ENCODE data around the gene ZFP92.

ZFP92 gene

GRCh38 chrX:153406011-153406410 lies 5.3 kb upstream of the ZFP92 start:
- Histone ChIP-seq H3K27ac (ENCODE audit: low read length) (no peak overlapping the region), H3K36me3 (ENCODE audit: insufficient read depth, low read length) (no peaks in the 10 kb centered on the region), H3K4me2 (ENCODE audit: insufficient read depth, low read length) (no peak overlapping the region), H3K4me3 (ENCODE audit: low read depth in 1 of 2, low read length in 2 of 2) (no peak overlapping the region), H2AFZ (ENCODE audit: low read depth, low read length) (no peak overlapping the region), H4K20me1 (ENCODE audit: insufficient read depth, low read length) (no peaks in the 10 kb centered on the region), H3K9ac (ENCODE audit: low read depth, low read length) (no peak overlapping the region), H3K27me3 (ENCODE audit: insufficient read depth, low read length, poor library complexity) (no peaks in the 10 kb centered on the region), H3K9me3 (ENCODE audit: insufficient read depth, low read length, severe bottlenecking) (no peaks in the 10 kb centered on the region), H3K79me2 (ENCODE audit: insufficient read depth, low read length) (no peaks in the 10 kb centered on the region), H3K4me1 (ENCODE audit: insufficient read depth, low read length) (no peaks in the 10 kb centered on the region)
- ATAC-seq (ENCODE audit: insufficient read depth, low read depth), result no peak
- no peak for DNase-seq
- no peak for TF ChIP-seq CTCF (IDR thresholded peaks at IDR 0.05; ENCODE audit: borderline replicate concordance, extremely low read depth, low read length, poor library complexity, severe bottlenecking)
- TF ChIP-seq EZH2 (IDR thresholded peaks at IDR 0.05; ENCODE audit: borderline replicate concordance, low read depth, low read length, severe bottlenecking), result no peak

GRCh38 chrX:153406903-153407302 lies 4.4 kb upstream of the ZFP92 start:
- Histone ChIP-seq H3K27me3 (ENCODE audit: insufficient read depth, low read length, poor library complexity) (no peaks in the 10 kb centered on the region), H4K20me1 (ENCODE audit: insufficient read depth, low read length) (no peaks in the 10 kb centered on the region), H3K79me2 (ENCODE audit: insufficient read depth, low read length) (no peaks in the 10 kb centered on the region)

GRCh38 chrX:153407736-153408135 lies 3.5 kb upstream of the ZFP92 start:
- TF ChIP-seq CTCF (IDR thresholded peaks at IDR 0.05; ENCODE audit: borderline replicate concordance, extremely low read depth, low read length, poor library complexity, severe bottlenecking) (no peak), EZH2 (IDR thresholded peaks at IDR 0.05; ENCODE audit: borderline replicate concordance, low read depth, low read length, severe bottlenecking) (no peak)
- H3K36me3 ChIP-seq (ENCODE audit: insufficient read depth, low read length), result no peaks in the 10 kb centered on the region
- H2AFZ ChIP-seq (ENCODE audit: low read depth, low read length), result no peak overlapping the region
- DNase-seq (no peak), ATAC-seq (ENCODE audit: insufficient read depth, low read depth) (no peak)
- no peaks in the 10 kb centered on the region for H3K79me2 ChIP-seq (ENCODE audit: insufficient read depth, low read length)
- H3K4me2 ChIP-seq (ENCODE audit: insufficient read depth, low read length), result no peak overlapping the region
- no peaks in the 10 kb centered on the region for H4K20me1 ChIP-seq (ENCODE audit: insufficient read depth, low read length)
- no peaks in the 10 kb centered on the region for H3K4me1 ChIP-seq (ENCODE audit: insufficient read depth, low read length)
- no peaks in the 10 kb centered on the region for H3K9me3 ChIP-seq (ENCODE audit: insufficient read depth, low read length, severe bottlenecking)
- H3K9ac ChIP-seq (ENCODE audit: low read depth, low read length), result no peak overlapping the region
- no peak overlapping the region for H3K4me3 ChIP-seq (ENCODE audit: low read depth in 1 of 2, low read length in 2 of 2)
- H3K27ac ChIP-seq (ENCODE audit: low read length), result no peak overlapping the region
- no peaks in the 10 kb centered on the region for H3K27me3 ChIP-seq (ENCODE audit: insufficient read depth, low read length, poor library complexity)

More at GRCh38 chrX:153406903-153407302, 4.4 kb upstream of the ZFP92 start:
- DNase-seq (no peak), ATAC-seq (ENCODE audit: insufficient read depth, low read depth) (no peak)
- Histone ChIP-seq H2AFZ (ENCODE audit: low read depth, low read length) (no peak overlapping the region), H3K4me2 (ENCODE audit: insufficient read depth, low read length) (no peak overlapping the region), H3K9ac (ENCODE audit: low read depth, low read length) (no peak overlapping the region), H3K9me3 (ENCODE audit: insufficient read depth, low read length, severe bottlenecking) (no peaks in the 10 kb centered on the region), H3K27ac (ENCODE audit: low read length) (no peak overlapping the region), H3K4me3 (ENCODE audit: low read depth in 1 of 2, low read length in 2 of 2) (no peak overlapping the region), H3K4me1 (ENCODE audit: insufficient read depth, low read length) (no peaks in the 10 kb centered on the region), H3K36me3 (ENCODE audit: insufficient read depth, low read length) (no peaks in the 10 kb centered on the region)
- TF ChIP-seq EZH2 (IDR thresholded peaks at IDR 0.05; ENCODE audit: borderline replicate concordance, low read depth, low read length, severe bottlenecking), result no peak
- TF ChIP-seq CTCF (IDR thresholded peaks at IDR 0.05; ENCODE audit: borderline replicate concordance, extremely low read depth, low read length, poor library complexity, severe bottlenecking), result no peak

DNA sequence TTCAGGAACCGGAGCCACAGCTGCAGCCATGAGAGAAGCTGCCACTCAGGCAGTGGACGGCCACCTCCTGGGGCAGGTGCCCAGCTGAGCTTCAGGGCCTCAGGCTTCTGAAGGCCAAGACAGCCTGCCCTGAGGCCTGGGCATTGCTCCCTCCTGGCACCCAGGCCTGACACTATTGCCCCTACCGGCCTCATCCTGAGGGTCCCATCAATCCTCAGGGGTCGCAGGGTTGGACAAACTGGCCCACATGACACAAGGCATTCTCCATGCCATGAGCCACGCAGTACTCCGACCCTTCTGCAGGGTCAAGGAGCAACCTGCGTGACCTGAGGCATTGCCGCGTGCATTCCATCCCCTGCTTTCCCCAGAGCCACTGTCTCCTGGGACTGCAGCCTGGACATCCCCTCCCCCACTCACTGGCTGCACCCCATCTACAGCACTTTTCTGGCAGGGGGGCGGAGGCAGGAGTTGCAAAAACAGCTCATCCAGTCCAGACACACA lies 3.0 kb upstream of the ZFP92 start:
- Histone ChIP-seq H3K4me3 (ENCODE audit: low read depth in 1 of 2, low read length in 2 of 2) (no peak overlapping the region), H3K4me2 (ENCODE audit: insufficient read depth, low read length) (no peak overlapping the region), H3K9me3 (ENCODE audit: insufficient read depth, low read length, severe bottlenecking) (no peaks in the 10 kb centered on the region), H3K4me1 (ENCODE audit: insufficient read depth, low read length) (no peaks in the 10 kb centered on the region), H3K36me3 (ENCODE audit: insufficient read depth, low read length) (no peaks in the 10 kb centered on the region), H3K27ac (ENCODE audit: low read length) (no peak overlapping the region), H3K27me3 (ENCODE audit: insufficient read depth, low read length, poor library complexity) (no peaks in the 10 kb centered on the region), H3K79me2 (ENCODE audit: insufficient read depth, low read length) (no peaks in the 10 kb centered on the region), H4K20me1 (ENCODE audit: insufficient read depth, low read length) (no peaks in the 10 kb centered on the region), H2AFZ (ENCODE audit: low read depth, low read length) (no peak overlapping the region), H3K9ac (ENCODE audit: low read depth, low read length) (no peak overlapping the region)
- TF ChIP-seq EZH2 (IDR thresholded peaks at IDR 0.05; ENCODE audit: borderline replicate concordance, low read depth, low read length, severe bottlenecking) (no peak), CTCF (IDR thresholded peaks at IDR 0.05; ENCODE audit: borderline replicate concordance, extremely low read depth, low read length, poor library complexity, severe bottlenecking) (no peak)
- ATAC-seq (ENCODE audit: insufficient read depth, low read depth) (no peak), DNase-seq (no peak)
